ENCODE measurements around the gene KIF3A.

The KIF3A gene

DNA sequence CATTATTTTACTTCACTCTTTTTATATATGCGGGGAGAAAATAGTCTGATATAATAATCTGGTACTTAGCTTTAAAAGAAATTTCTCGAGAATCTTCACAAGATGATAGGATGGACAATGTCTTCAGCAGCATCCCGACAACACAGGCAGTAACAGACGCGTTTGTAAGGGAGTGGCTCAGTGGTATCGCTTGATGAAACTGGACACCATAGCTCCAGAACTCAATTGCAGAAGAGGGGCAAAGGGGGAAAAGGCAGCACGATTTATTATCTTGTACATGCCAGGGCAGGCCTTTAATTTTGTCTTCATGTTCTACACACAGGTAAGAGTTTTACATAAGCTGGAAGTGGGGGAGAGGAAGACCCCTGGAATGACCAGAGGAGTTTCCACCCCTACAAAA is 47.8 kb downstream of the KIF3A start:
- no peak for TF ChIP-seq CTCF (IDR thresholded peaks at IDR 0.05; ENCODE audit: borderline replicate concordance, control extremely low read depth, extremely low read depth, insufficient read depth, missing control alignments)
- in situ Hi-C loops (cut with MboI; ENCODE audit: low sequenced_read_pairs, unreplicated experiment), result no loop called here

DNA sequence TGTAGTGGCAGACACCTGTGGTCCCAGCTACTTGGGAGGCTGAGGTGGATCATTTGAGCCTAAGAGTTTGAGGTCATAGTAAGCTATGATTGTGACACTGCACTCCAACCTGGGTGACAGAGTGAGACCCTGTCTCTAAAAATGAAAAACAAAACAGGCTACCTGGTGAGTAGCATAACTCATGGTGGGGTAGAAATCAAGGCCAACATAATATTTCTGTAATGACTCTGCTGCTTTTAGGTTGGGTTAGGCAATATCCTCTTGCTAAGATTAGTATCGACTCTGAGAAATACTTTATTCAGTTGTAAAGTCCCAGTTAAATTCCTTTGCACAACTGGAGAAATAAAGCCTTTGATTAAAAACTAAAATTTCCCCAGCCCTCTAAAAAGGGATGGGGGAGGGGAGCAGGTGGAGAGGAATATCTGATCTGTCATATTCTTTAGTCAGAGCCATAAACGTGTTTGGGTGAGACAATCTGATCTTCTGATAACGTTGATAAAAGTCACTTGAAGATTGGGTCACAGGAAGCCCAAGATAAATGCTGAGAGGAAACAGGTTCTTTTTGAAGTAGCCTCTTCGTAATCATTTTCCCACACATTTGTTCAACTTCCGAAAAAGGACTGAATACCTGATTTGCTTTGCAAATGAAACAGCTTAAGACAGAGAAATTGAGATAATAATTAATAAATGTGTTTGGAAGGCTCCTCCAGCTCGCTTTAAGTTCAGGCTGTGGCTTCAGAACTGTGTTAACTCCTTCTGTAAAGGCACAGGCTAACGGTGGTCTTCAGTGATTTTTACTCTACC is 48.6 kb downstream of the KIF3A start:
- no peak for TF ChIP-seq CTCF (IDR thresholded peaks at IDR 0.05; ENCODE audit: borderline replicate concordance, control extremely low read depth, extremely low read depth, insufficient read depth, missing control alignments)
- DNase-seq (ENCODE audit: low spot score), result no peak
- in situ Hi-C loops (cut with MboI; ENCODE audit: low sequenced_read_pairs, unreplicated experiment), result no loop called here

More for the DNA sequence above, 47.8 kb downstream of the KIF3A start:
- DNase-seq (ENCODE audit: low spot score), result no peak

DNA sequence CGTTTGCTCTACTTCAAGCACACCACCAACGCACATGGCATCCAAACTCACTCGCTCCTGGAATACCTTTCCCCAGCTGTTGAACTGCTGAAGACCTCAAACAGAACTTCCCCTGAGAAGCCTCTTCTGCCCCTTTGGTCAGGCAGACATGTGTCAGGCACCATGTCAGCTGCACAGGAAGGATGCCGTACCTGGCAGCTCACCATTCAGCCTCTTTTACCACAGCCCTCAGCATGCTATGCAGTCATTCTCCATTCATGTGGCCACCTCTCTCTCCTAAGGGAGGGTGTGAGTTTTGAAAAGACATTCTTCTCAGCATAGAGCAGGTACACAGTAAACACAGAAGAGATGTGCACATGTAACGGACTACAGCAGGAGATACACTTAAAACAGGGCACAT is 49.4 kb downstream of the KIF3A start:
- TF ChIP-seq CTCF (IDR thresholded peaks at IDR 0.05; ENCODE audit: borderline replicate concordance, control extremely low read depth, extremely low read depth, insufficient read depth, missing control alignments), result no peak
- in situ Hi-C loops (cut with MboI; ENCODE audit: low sequenced_read_pairs, unreplicated experiment), result no loop called here
- no peak for DNase-seq (ENCODE audit: low spot score)

- in situ Hi-C loops (cut with MboI; ENCODE audit: low sequenced_read_pairs, unreplicated experiment), result no loop called here
- no peak for TF ChIP-seq CTCF (IDR thresholded peaks at IDR 0.05; ENCODE audit: borderline replicate concordance, control extremely low read depth, extremely low read depth, insufficient read depth, missing control alignments)
- no peak for DNase-seq (ENCODE audit: low spot score)
Observed at GRCh38 chr5:132686193-132686592, 51.2 kb downstream of the KIF3A start.

DNA sequence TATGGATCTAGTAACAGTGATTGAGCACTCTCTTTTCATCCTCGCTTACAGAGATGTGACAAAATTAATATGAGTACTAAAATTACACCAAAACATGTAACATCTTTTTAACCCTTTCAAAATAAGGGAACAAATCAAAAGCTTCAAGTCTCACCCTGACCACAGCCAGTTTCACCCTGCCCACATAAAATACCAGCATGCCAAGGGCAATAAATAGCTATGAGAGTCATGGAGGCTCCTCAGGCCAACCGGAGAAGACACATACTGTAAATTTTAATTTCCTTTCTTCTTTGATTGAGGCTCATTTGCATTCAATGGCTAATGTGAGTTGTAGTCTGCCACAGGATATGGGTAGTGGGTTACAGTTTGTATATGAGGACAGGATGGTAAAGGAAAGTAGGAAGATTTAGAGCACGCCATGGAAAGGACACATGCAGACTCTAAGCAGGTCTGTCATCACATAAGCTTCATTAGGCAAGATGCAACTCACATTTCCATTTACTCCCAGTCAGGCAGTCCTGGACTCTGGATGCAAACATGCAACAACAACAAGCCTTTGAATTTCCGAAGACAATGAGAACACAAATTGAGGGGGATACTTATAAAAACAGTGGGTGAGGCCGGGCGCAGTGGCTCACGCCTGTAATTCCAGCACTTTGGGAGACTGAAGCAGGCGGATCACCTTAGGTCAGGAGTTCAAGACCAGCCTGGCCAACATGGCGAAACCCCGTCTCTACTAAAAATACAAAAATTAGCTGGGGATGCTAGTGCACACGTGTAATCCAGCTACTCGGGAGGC is 52.2 kb downstream of the KIF3A start:
- TF ChIP-seq CTCF (IDR thresholded peaks at IDR 0.05; ENCODE audit: borderline replicate concordance, control extremely low read depth, extremely low read depth, insufficient read depth, missing control alignments), result no peak
- in situ Hi-C loops (cut with MboI; ENCODE audit: low sequenced_read_pairs, unreplicated experiment), result no loop called here
- DNase-seq (ENCODE audit: low spot score), result no peak

DNA sequence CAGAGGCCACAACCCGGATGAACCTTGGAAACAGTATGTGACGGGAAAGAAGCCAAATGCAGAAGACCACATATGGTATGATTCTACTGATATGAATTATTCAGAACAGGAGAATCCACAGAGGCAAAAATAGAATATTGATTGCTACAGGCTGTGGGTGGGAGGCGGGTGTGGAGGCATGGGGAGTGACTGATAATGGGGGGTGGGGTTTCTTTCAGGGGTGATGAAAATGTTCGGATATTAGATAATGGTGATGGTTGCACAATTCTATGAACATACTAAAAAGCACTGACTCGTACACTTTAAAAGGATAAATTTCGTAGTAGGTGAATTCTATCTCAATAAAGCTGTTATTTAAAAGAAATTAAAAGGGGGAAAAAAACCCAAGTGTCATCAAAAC is 52.9 kb downstream of the KIF3A start:
- TF ChIP-seq CTCF (IDR thresholded peaks at IDR 0.05; ENCODE audit: borderline replicate concordance, control extremely low read depth, extremely low read depth, insufficient read depth, missing control alignments), result no peak
- in situ Hi-C loops (cut with MboI; ENCODE audit: low sequenced_read_pairs, unreplicated experiment), result no loop called here
- DNase-seq (ENCODE audit: low spot score), result no peak

Measured in GM13976 (cell line).